Prostate gland (tissue), 2 donors: ENCODE results near the gene FAM89B.

Source experiments
- POLR2A ChIP-seq: fragments of 450-650 bp; IDR thresholded peaks from one replicate; pipeline ENCODE4 v1.6.1; 2016; ENCODE audit warnings: antibody characterized with exemption, mild to moderate bottlenecking
- TF ChIP-seq, protein P1 (sequence below), 4 experiments: fragments of 200-600 bp in 2 of 4; fragments of 450-650 bp in 2 of 4; sonication (generic) in 2 of 4; IDR thresholded peaks; 1 replicate in 3 of 4; 2 replicates in 1 of 4; pipeline ENCODE4 v1.5.1; 2016 to 2019; ENCODE audit warnings: antibody characterized with exemption in 4 of 4, mild to moderate bottlenecking in 2 of 4, moderate library complexity in 2 of 4

DNA sequence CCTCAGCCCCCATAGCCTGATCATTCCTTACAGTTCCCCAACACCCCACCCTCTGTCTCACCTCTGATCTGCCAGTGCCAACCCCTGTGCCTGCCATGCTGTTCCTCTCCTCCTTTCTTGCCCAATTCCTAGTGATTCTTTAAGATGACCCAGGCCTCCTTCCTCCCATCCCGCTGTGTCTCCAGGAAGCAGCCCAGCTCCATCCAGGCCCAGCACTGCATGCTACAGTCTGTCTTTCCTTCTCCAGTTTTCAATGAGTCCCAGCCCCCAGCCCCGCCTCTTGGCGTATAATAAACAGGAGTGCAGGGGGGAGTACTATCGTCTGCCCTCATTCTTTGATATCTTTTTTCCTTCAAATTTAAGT is 26.5 kb upstream of the FAM89B start:
- TF ChIP-seq, protein P1, sequence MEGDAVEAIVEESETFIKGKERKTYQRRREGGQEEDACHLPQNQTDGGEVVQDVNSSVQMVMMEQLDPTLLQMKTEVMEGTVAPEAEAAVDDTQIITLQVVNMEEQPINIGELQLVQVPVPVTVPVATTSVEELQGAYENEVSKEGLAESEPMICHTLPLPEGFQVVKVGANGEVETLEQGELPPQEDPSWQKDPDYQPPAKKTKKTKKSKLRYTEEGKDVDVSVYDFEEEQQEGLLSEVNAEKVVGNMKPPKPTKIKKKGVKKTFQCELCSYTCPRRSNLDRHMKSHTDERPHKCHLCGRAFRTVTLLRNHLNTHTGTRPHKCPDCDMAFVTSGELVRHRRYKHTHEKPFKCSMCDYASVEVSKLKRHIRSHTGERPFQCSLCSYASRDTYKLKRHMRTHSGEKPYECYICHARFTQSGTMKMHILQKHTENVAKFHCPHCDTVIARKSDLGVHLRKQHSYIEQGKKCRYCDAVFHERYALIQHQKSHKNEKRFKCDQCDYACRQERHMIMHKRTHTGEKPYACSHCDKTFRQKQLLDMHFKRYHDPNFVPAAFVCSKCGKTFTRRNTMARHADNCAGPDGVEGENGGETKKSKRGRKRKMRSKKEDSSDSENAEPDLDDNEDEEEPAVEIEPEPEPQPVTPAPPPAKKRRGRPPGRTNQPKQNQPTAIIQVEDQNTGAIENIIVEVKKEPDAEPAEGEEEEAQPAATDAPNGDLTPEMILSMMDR (IDR thresholded peaks at IDR 0.05), result no peak
- no peak for TF ChIP-seq POLR2A
